GM18498 (cell line): ENCODE results near the gene GRAMD1A.

Experiments used
- ATAC-seq: cut with Tn5 transposase; IDR thresholded peaks from one replicate; pipeline ENCODE4 v1.9.1; 2021; ENCODE audit warnings: mild to moderate bottlenecking, moderate library complexity; ENCODE audit not compliant: unreplicated experiment

The GRAMD1A gene

DNA sequence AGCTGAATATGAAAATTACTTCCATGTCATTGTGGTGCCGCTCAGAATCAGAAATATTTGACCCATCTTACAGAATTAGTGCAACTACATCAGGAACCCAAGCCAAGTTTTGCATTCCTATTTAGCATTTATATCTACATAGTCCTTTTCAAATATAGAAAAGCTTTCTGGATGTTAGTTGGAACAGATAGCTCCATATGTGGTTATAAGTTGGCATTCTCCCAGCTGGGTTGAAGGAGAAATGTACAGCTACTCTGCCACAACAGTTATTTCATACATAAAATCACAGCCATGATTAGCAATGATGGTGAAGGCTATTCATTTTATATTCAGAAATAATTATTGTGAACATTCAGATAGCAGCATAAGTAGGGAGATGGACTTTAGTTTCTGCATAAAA lies 69.6 kb downstream of the GRAMD1A start:
- ATAC-seq: no peak

DNA sequence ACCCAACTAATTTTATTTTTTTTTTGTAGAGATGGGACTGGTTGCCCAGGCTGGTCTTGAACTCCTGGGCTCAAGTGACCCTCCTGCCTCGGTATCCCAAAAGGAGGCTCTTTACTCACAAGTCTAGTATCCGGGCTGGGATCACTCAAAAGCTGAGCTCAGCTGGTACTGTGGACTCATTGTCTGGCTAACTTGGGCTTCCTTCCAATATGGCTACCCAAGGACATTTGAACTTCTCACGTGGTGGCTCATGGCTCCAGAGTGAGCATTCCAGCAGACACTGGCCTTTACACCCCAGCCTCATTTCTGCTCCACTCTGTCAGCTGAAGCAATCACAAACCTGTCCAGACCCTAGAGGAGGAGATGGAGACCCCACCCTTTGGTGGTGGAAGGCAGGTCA lies 70.3 kb downstream of the GRAMD1A start:
- ATAC-seq: no peak

DNA sequence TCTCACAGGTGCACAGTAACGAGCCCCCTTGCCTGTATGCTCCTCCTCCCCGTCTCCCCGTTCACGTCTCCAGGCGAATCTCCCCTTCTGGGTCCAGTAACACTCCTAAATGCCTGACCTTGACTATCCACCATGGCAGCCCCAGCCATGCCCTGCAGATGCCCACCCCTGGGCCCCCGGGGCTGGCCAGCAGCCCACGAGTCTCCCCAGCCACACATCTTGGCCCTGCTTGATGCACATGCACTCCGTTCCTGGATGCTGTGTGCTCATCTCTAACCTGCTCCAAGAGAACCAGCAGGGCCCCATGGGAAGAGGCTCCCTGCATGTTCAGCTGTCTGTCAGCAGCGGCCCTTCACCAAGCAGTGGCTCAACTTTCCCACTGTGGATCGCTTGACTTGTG lies 73.4 kb downstream of the GRAMD1A start:
- ATAC-seq: no peak

DNA sequence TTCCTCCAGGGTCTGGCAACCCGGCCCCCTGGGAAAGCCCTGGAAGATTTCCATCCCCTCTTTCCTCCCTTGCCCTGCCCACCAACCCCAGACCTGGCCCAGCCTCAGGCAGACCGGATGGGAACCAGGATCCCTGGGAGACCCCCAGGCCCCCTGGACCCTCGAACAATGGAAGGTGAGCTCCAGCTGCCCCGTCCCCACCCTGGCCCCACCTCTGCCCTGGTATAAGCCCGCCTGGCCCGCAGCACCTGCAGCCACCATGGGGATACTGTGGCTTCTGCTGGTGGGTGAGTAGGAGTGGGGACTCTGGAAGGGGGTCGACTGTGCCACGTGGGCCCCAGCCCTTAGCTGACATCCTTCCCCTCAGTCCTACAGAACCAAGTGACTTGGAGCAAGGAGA lies 73.8 kb downstream of the GRAMD1A start:
- ATAC-seq: no peak

DNA sequence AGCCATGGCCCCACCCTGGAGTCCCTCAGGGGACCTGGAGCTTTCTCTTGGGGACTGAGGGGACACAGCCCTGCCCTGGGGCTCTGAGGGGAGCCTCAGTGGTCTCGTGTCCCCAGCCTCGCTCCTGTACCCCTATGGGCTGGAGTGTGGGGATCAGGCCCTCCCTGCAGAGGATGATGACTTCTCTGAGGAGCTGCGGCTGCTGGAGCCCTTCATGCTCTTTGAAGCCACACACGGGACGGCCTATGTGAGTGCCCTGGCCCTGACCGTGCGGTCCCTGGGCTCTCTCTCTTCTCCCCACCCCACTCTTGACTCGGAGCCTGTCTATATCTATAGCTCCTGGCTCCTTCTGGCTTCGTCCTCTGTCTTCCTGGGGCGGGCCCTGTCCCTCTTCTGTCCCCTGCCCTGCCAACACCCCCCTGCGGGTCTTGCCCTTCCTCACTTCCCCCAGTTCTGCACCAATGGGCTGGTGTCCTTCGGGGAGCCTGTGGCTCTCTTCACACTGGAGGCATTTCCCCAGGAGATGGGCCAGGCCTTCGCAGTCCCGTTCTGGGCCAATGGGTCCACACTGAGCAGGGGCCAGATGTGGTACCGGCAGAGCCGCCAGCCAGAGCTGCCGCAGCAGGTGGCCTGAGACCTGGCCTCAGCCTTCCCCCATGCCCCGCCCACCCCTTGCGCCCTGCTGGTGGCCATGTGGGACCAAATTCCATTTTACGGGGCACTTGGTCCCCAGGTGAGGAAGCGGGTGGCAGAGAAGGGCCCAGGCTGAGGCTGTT lies 74.5 kb downstream of the GRAMD1A start:
- no peak for ATAC-seq

DNA sequence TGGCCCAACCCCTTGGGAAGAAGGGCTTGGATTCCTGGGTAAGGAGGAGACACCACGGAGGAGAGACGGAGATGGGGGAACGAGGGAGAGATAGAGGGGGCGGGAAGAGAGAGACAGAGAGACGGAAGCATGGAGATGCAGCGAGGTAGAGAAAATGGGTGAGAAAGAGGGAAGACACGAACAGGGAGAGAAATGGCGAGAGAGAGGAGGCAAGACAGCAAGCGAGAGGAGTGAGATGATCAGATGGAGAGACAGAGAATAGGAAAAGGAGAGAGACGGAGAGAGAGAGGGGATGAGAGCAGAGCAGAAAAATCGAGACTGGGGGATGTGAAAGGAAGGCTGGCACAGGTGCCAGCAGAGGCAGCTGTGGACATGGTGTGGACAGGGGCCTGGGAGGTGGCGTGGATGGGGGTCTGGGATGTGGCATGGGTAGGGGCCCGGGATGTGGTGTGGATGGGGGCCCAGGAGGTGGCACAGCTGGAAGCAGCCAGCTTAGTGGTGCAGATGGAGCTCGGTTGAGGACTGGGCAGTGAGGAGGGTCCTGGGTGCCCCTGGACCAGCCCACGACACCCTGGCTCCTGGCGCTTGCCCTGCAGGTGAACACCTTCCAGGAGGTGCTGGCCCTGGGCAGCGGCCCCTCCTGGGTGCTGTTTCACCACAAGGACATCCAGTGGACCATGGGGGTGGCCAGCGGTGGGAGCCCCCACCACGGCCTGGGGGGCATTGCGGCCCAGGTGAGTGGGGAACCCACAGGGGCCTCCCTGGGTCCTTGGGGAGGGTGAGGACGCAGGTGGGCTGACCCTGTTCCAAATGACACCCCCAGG lies 75.3 kb downstream of the GRAMD1A start:
- no peak for ATAC-seq

DNA sequence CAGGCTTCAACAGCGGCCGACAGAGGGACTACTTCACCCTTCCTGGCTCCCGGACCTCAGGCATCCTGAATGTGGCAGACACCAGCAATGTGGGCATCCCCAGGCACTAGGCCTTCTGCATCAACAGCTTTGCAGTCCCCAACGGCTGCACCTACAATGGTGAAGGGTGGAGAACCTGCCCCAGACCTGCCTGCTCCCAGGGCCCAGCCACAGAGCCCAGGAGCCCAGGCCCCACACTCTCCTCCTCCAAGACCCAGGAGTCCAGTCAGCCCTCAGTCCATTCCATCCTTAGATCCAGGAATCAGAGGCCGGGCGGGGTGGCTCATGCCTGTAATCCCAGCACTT lies 75.9 kb downstream of the GRAMD1A start:
- ATAC-seq: no peak
